Measurements from ENCODE around the gene NTN5. TPM values are rescaled to one million over a fixed set of nuclear protein-coding genes. Genes with fewer than 3 reads are reported as not detected.

The NTN5 gene
- total and polyA plus RNA-seq, 2 experiments from 2014 or later, result 0.52 to 0.94 TPM

DNA sequence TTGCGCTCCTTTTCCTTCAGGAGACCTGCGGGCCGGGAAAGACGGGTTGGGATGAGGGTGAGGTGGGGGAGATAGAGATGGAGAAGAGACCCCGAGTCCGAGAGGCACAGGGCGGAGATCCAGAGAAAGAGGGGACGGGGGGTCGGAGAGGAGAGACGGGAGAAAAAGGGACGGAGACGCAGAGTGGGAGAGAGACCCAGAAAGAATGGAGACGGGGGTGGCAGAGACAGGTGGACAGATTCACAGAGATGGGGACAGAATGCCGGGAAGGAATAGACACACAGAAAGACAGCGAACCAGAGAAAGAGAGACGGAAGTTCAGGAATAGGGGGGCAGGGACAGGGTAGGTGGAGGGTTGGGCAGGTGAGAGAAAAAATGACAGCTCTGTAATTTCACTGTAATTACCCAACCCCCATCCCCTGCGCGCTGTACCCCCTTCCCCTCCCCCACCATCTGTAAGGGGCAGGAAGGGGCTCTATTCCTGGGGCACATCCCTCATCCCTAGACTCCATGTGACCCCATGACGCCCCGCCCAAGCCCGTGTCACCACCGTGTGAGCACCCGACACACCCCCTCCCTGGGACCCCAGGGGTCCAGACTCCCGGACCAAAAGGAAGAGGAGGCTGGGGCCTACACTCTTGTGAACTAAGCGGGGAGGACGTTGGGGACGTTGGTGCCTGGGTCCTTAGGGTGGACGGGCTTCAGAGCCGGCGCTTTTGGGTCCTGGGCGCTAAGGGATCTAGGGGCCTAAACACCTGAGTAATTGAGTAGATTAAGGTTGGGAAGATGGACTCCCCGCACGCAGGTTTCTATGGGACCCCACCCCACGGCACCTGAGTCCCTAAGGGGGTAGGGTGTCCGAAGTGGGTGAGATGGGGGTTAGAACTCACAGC is 36.6 kb downstream of the NTN5 start:
- Histone ChIP-seq H2AFZ (no peak overlapping the region; the same call in 1 of the 2 replicates), H3K27ac (ENCODE audit: low read depth) (no peak overlapping the region)

DNA sequence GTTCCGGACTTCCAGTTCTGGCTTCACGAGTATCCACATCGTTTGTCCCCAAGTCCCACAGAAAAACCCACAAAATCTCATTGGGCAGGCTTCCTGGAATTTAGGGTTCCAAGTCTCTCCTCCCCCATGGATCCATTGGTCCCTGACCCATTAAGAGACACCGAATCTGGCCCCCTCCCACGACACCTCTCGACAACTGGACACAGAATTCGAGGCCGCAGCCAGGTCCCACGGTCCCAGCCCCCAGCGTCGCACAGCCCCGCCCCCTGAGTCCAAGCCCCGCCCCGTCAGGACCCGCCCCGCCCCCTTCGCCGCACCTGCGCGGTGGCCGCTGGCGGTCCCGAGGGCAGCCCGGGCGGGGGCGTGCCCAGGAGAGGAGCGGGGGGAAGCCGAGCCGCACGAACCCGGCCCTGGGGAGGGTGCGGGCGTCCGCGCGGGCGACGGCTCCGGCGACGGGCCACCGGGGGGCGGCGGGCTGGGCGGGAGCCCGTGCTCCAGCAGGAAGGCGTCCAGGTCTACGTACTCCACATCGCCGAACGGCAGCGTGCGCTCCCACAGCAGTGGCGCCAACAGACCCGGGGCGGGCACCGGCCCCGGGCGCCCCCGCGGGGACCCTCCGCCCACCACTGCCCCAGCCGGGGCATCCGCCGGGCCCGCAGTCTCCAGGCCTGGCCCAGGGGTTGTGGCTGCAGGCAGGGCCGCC is 37.4 kb downstream of the NTN5 start:
- H3K27me3 Mint-ChIP-seq (ENCODE audit: insufficient read depth, low read depth, poor library complexity), result peaks cover 31% of the 10 kb centered on the region
- peaks cover 41% of the 10 kb centered on the region for H3K4me1 Mint-ChIP-seq
- Histone ChIP-seq H3K79me2 (replicated peaks; ENCODE audit: insufficient read depth) (no peaks in the 10 kb centered on the region), H3K36me3 (ENCODE audit: insufficient read depth) (no peaks in the 10 kb centered on the region), H3K4me2 (peak overlapping the region; percentile 96), H3K4me1 (ENCODE audit: insufficient read depth) (peaks cover 43% of the 10 kb centered on the region), H2AFZ (no peak overlapping the region), H3K9me2 (ENCODE audit: insufficient read depth) (no peaks in the 10 kb centered on the region), H3K4me3 (peak overlapping the region; percentile 75), H3K27ac (ENCODE audit: low read depth) (peak overlapping the region; percentile 88; the same call in 1 of the 2 replicates), H3K27me3 (ENCODE audit: insufficient read depth) (peaks cover 14% of the 10 kb centered on the region), H4K20me1 (replicated peaks; ENCODE audit: insufficient read depth) (no peaks in the 10 kb centered on the region), H3F3A (replicated peaks; ENCODE audit: low read depth) (peaks cover 45% of the 10 kb centered on the region)
- peaks cover 21% of the 10 kb centered on the region for H3K36me3 Mint-ChIP-seq (ENCODE audit: low read depth)
- peak; percentile 3 for ATAC-seq
- H3K9me3 Mint-ChIP-seq, result no peaks in the 10 kb centered on the region; the same call in 2 of the 3 replicates
- peak; percentile 79 for DNase-seq (ENCODE audit: low spot score)
- TF ChIP-seq, protein P1, sequence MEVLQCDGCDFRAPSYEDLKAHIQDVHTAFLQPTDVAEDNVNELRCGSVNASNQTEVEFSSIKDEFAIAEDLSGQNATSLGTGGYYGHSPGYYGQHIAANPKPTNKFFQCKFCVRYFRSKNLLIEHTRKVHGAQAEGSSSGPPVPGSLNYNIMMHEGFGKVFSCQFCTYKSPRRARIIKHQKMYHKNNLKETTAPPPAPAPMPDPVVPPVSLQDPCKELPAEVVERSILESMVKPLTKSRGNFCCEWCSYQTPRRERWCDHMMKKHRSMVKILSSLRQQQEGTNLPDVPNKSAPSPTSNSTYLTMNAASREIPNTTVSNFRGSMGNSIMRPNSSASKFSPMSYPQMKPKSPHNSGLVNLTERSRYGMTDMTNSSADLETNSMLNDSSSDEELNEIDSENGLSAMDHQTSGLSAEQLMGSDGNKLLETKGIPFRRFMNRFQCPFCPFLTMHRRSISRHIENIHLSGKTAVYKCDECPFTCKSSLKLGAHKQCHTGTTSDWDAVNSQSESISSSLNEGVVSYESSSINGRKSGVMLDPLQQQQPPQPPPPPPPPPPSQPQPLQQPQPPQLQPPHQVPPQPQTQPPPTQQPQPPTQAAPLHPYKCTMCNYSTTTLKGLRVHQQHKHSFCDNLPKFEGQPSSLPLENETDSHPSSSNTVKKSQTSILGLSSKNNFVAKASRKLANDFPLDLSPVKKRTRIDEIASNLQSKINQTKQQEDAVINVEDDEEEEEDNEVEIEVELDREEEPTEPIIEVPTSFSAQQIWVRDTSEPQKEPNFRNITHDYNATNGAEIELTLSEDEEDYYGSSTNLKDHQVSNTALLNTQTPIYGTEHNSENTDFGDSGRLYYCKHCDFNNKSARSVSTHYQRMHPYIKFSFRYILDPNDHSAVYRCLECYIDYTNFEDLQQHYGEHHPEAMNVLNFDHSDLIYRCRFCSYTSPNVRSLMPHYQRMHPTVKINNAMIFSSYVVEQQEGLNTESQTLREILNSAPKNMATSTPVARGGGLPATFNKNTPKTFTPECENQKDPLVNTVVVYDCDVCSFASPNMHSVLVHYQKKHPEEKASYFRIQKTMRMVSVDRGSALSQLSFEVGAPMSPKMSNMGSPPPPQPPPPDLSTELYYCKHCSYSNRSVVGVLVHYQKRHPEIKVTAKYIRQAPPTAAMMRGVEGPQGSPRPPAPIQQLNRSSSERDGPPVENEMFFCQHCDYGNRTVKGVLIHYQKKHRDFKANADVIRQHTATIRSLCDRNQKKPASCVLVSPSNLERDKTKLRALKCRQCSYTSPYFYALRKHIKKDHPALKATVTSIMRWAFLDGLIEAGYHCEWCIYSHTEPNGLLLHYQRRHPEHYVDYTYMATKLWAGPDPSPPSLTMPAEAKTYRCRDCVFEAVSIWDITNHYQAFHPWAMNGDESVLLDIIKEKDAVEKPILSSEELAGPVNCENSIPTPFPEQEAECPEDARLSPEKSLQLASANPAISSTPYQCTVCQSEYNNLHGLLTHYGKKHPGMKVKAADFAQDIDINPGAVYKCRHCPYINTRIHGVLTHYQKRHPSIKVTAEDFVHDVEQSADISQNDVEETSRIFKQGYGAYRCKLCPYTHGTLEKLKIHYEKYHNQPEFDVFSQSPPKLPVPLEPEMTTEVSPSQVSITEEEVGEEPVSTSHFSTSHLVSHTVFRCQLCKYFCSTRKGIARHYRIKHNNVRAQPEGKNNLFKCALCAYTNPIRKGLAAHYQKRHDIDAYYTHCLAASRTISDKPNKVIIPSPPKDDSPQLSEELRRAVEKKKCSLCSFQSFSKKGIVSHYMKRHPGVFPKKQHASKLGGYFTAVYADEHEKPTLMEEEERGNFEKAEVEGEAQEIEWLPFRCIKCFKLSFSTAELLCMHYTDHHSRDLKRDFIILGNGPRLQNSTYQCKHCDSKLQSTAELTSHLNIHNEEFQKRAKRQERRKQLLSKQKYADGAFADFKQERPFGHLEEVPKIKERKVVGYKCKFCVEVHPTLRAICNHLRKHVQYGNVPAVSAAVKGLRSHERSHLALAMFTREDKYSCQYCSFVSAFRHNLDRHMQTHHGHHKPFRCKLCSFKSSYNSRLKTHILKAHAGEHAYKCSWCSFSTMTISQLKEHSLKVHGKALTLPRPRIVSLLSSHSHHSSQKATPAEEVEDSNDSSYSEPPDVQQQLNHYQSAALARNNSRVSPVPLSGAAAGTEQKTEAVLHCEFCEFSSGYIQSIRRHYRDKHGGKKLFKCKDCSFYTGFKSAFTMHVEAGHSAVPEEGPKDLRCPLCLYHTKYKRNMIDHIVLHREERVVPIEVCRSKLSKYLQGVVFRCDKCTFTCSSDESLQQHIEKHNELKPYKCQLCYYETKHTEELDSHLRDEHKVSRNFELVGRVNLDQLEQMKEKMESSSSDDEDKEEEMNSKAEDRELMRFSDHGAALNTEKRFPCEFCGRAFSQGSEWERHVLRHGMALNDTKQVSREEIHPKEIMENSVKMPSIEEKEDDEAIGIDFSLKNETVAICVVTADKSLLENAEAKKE (CRISPR knock-in tag; IDR thresholded peaks at IDR 0.05), result no peak
- TF ChIP-seq NANOG (IDR thresholded peaks at IDR 0.05; ENCODE audit: borderline replicate concordance) (no peak), POLR2AphosphoS5 (IDR thresholded peaks at IDR 0.05; ENCODE audit: low read depth) (peak; percentile 16; the same call in 1 of the 2 replicates)
- H3K27ac Mint-ChIP-seq, result peak overlapping the region; percentile 93; the same call in 1 of the 2 replicates
- H3K4me3 Mint-ChIP-seq, result peak overlapping the region; percentile 81

More for the DNA sequence above, 36.6 kb downstream of the NTN5 start:
- no peaks in the 10 kb centered on the region for H3K9me2 ChIP-seq (ENCODE audit: insufficient read depth)
- peaks cover 36% of the 10 kb centered on the region for H3K4me1 Mint-ChIP-seq
- H3K27ac Mint-ChIP-seq, result peak overlapping the region; percentile 14; the same call in 1 of the 2 replicates
- ATAC-seq, result no peak
- H3K4me3 ChIP-seq, result peak overlapping the region; percentile 75
- H4K20me1 ChIP-seq (replicated peaks; ENCODE audit: insufficient read depth), result no peaks in the 10 kb centered on the region
- peak; percentile 48 for DNase-seq (ENCODE audit: low spot score)
- peak overlapping the region; percentile 96 for H3K4me2 ChIP-seq
- peaks cover 38% of the 10 kb centered on the region for H3K4me1 ChIP-seq (ENCODE audit: insufficient read depth)
- no peaks in the 10 kb centered on the region for H3K79me2 ChIP-seq (replicated peaks; ENCODE audit: insufficient read depth)
- peak overlapping the region; percentile 81 for H3K4me3 Mint-ChIP-seq
- H3F3A ChIP-seq (replicated peaks; ENCODE audit: low read depth), result peaks cover 37% of the 10 kb centered on the region
- H3K27me3 ChIP-seq (ENCODE audit: insufficient read depth), result peaks cover 19% of the 10 kb centered on the region
- H3K36me3 ChIP-seq (ENCODE audit: insufficient read depth), result no peaks in the 10 kb centered on the region
- peaks cover 25% of the 10 kb centered on the region for H3K27me3 Mint-ChIP-seq (ENCODE audit: insufficient read depth, low read depth, poor library complexity)
- peaks cover 25% of the 10 kb centered on the region for H3K36me3 Mint-ChIP-seq (ENCODE audit: low read depth)
- no peak for TF ChIP-seq STAT1 (IDR thresholded peaks at IDR 0.05; ENCODE audit: unreplicated experiment)
- TF ChIP-seq POLR2AphosphoS5 (IDR thresholded peaks at IDR 0.05; ENCODE audit: low read depth), result no peak
- H3K9me3 Mint-ChIP-seq, result no peaks in the 10 kb centered on the region
